HepG2 (cell line): ENCODE results near the gene SLCO2B1. TPM values are rescaled to one million over a fixed set of nuclear protein-coding genes. Genes with fewer than 3 reads are reported as not detected.
A peak's percentile ranks its signal among the peaks of the same experiment; 100 is the strongest.

Experiments
- CREM ChIP-seq, 2 experiments: sonication (generic) in 1 of 2; formaldehyde crosslinking in 1 of 2; IDR thresholded peaks; 2 replicates each; pipeline versions ENCODE4 v1.4.0 to v1.6.1; 2016 to 2020; ENCODE audit warnings: antibody characterized with exemption in 1 of 2, mild to moderate bottlenecking in 1 of 2, missing genetic modification reagents in 1 of 2
- ESRRA ChIP-seq: sonication (generic); formaldehyde crosslinking; IDR thresholded peaks from 2 replicates; pipeline ENCODE4 v1.5.1; 2020; ENCODE audit warnings: mild to moderate bottlenecking, low read depth, missing genetic modification reagents
- FOSL2 ChIP-seq: sonication (generic); formaldehyde crosslinking; IDR thresholded peaks from 2 replicates; pipeline ENCODE4 v1.4.0; 2020; ENCODE audit warnings: missing genetic modification reagents
- KMT2A ChIP-seq: sonication (generic); formaldehyde crosslinking; IDR thresholded peaks from 2 replicates; pipeline ENCODE4 v1.4.0; 2020; ENCODE audit warnings: missing genetic modification reagents
- NFE2 ChIP-seq: sonication (generic); formaldehyde crosslinking; IDR thresholded peaks from 2 replicates; pipeline ENCODE4 v1.4.0; 2020; ENCODE audit warnings: missing genetic modification reagents
- NFE2L1 ChIP-seq: sonication (generic); formaldehyde crosslinking; IDR thresholded peaks from 2 replicates; pipeline ENCODE4 v1.4.0; 2020; ENCODE audit warnings: missing genetic modification reagents, mild to moderate bottlenecking, borderline replicate concordance
- NFKBIZ ChIP-seq: IDR thresholded peaks from 2 replicates; pipeline ENCODE4 v1.6.1; 2018; ENCODE audit warnings: missing genetic modification reagents, missing compliant biosample characterization
- NFYB ChIP-seq: sonication (generic); formaldehyde crosslinking; IDR thresholded peaks from 2 replicates; pipeline ENCODE4 v1.4.0; 2020; ENCODE audit warnings: missing genetic modification reagents
- NR2C2 ChIP-seq: sonication (generic); formaldehyde crosslinking; IDR thresholded peaks from 2 replicates; pipeline ENCODE4 v1.4.0; 2020; ENCODE audit warnings: missing genetic modification reagents, mild to moderate bottlenecking, moderate library complexity, borderline replicate concordance
- PAWR ChIP-seq: sonication (generic); formaldehyde crosslinking; IDR thresholded peaks from 2 replicates; pipeline ENCODE4 v1.4.0; 2020; ENCODE audit warnings: missing genetic modification reagents, mild to moderate bottlenecking, borderline replicate concordance
- RARA ChIP-seq: IDR thresholded peaks from 2 replicates; pipeline ENCODE4 v1.6.1; 2016; ENCODE audit warnings: missing genetic modification reagents, missing compliant biosample characterization
- SP140L ChIP-seq: sonication (generic); formaldehyde crosslinking; IDR thresholded peaks from 2 replicates; pipeline ENCODE4 v1.4.0; 2020; ENCODE audit warnings: missing genetic modification reagents, borderline replicate concordance
- THYN1 ChIP-seq: sonication (generic); formaldehyde crosslinking; IDR thresholded peaks from 2 replicates; pipeline ENCODE4 v1.8.1; 2023; ENCODE audit warnings: low read depth, mild to moderate bottlenecking, moderate library complexity, missing genetic modification reagents, borderline replicate concordance
- ZNF337 ChIP-seq: sonication (generic); formaldehyde crosslinking; IDR thresholded peaks from 2 replicates; pipeline ENCODE4 v1.5.1; 2020; ENCODE audit warnings: missing genetic modification reagents, low read depth, mild to moderate bottlenecking, borderline replicate concordance
- ZNF34 ChIP-seq: sonication (generic); formaldehyde crosslinking; IDR thresholded peaks from 2 replicates; pipeline ENCODE4 v1.4.0; 2020; ENCODE audit warnings: mild to moderate bottlenecking, missing genetic modification reagents, borderline replicate concordance
- ZNF549 ChIP-seq: sonication (generic); formaldehyde crosslinking; IDR thresholded peaks from 2 replicates; pipeline ENCODE4 v1.5.0; 2020; ENCODE audit warnings: missing genetic modification reagents
- ZSCAN12 ChIP-seq: sonication (generic); formaldehyde crosslinking; IDR thresholded peaks from 2 replicates; pipeline ENCODE4 v1.9.0; 2021; ENCODE audit warnings: mild to moderate bottlenecking, missing genetic modification reagents
- polyA plus RNA-seq, 8 experiments: library from polyadenylated mRNA; depleted of rRNA in 3 of 8; stranded (reverse) in 7 of 8; unstranded in 1 of 8; fragments of >200 nt; fragmentation: Illumina TruSeq in 4 of 8; extraction: Trizol in 4 of 8; gene quantifications; 2 replicates each; pipeline versions ENCODE4 v1.2.1 to v1.2.3, GENCODE V29; 2011 to 2016; ENCODE audit warnings: low read depth in 4 of 8, missing spikeins in 1 of 8, mixed read lengths in 1 of 8; ENCODE audit not compliant: insufficient read depth in 1 of 8
- total RNA-seq, 5 experiments: library from RNA; depleted of rRNA; stranded (reverse); fragments of >200 nt; fragmentation: Illumina TruSeq; extraction: Trizol; gene quantifications; 2 replicates each; pipeline ENCODE4 v1.2.3, GENCODE V29; 2016; ENCODE audit warnings: low read depth in 1 of 5
- TF ChIP-seq, protein P1 (sequence below): sonication (generic); formaldehyde crosslinking; IDR thresholded peaks from 2 replicates; pipeline ENCODE4 v1.4.0; 2020; ENCODE audit warnings: missing genetic modification reagents, borderline replicate concordance
- TF ChIP-seq, protein P2 (sequence below): sonication (generic); formaldehyde crosslinking; IDR thresholded peaks from 2 replicates; pipeline ENCODE4 v1.4.0; 2020; ENCODE audit warnings: mild to moderate bottlenecking, low read depth, missing genetic modification reagents
- TF ChIP-seq, protein P3 (sequence below): sonication (generic); formaldehyde crosslinking; IDR thresholded peaks from 2 replicates; pipeline ENCODE4 v1.5.0; 2020; ENCODE audit warnings: missing genetic modification reagents, mild to moderate bottlenecking, borderline replicate concordance
- TF ChIP-seq, protein P4 (sequence below): sonication (generic); formaldehyde crosslinking; IDR thresholded peaks from 2 replicates; pipeline ENCODE4 v1.4.0; 2020; ENCODE audit warnings: low read depth, mild to moderate bottlenecking, missing genetic modification reagents
- TF ChIP-seq, protein P5 (sequence below): sonication (generic); formaldehyde crosslinking; IDR thresholded peaks from 2 replicates; pipeline ENCODE4 v1.8.1; 2023; ENCODE audit warnings: missing genetic modification reagents, inconsistent platforms, borderline replicate concordance

The SLCO2B1 gene
- total and polyA plus RNA-seq, 2 of the 13 experiments (the other 11 are each of a cell fraction or from before 2014, with no cell fraction given): 15.3 to 19.8 TPM

DNA sequence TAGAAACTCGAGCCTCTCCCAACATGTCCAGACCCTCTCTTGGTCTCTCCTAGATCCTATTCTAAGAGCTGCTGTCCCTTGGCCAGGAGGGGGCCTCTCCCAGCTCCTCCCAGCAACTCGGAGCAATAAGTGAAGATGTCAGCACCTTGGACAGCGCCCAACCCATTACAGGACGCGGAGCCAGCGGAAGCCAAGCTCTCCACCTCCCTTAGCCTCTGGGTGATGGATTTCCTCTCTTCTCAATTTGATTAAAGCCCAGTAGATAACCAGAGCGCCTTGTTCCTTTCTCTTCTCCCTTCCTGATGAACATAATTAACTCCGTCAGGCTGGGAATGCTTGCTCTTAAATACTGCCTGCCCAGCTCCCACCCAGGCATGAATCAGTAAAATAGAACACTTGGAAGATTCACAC is 63.5 kb downstream of the SLCO2B1 start (continued):
- TF ChIP-seq, protein P1, sequence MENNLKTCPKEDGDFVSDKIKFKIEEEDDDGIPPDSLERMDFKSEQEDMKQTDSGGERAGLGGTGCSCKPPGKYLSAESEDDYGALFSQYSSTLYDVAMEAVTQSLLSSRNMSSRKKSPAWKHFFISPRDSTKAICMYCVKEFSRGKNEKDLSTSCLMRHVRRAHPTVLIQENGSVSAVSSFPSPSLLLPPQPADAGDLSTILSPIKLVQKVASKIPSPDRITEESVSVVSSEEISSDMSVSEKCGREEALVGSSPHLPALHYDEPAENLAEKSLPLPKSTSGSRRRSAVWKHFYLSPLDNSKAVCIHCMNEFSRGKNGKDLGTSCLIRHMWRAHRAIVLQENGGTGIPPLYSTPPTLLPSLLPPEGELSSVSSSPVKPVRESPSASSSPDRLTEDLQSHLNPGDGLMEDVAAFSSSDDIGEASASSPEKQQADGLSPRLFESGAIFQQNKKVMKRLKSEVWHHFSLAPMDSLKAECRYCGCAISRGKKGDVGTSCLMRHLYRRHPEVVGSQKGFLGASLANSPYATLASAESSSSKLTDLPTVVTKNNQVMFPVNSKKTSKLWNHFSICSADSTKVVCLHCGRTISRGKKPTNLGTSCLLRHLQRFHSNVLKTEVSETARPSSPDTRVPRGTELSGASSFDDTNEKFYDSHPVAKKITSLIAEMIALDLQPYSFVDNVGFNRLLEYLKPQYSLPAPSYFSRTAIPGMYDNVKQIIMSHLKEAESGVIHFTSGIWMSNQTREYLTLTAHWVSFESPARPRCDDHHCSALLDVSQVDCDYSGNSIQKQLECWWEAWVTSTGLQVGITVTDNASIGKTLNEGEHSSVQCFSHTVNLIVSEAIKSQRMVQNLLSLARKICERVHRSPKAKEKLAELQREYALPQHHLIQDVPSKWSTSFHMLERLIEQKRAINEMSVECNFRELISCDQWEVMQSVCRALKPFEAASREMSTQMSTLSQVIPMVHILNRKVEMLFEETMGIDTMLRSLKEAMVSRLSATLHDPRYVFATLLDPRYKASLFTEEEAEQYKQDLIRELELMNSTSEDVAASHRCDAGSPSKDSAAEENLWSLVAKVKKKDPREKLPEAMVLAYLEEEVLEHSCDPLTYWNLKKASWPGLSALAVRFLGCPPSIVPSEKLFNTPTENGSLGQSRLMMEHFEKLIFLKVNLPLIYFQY: peak; percentile 95
- TF ChIP-seq ZSCAN12: peak; percentile 95; the same call in 1 of the 2 replicates
- no peak; the same call in 1 of the 2 replicates for TF ChIP-seq ZNF337 (CRISPR knock-in tag)
- peak; percentile 97 for TF ChIP-seq NFKBIZ
- TF ChIP-seq, protein P2, sequence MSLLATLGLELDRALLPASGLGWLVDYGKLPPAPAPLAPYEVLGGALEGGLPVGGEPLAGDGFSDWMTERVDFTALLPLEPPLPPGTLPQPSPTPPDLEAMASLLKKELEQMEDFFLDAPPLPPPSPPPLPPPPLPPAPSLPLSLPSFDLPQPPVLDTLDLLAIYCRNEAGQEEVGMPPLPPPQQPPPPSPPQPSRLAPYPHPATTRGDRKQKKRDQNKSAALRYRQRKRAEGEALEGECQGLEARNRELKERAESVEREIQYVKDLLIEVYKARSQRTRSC (CRISPR knock-in tag): no peak
- TF ChIP-seq NFE2L1 (CRISPR knock-in tag): no peak
- TF ChIP-seq, protein P3, sequence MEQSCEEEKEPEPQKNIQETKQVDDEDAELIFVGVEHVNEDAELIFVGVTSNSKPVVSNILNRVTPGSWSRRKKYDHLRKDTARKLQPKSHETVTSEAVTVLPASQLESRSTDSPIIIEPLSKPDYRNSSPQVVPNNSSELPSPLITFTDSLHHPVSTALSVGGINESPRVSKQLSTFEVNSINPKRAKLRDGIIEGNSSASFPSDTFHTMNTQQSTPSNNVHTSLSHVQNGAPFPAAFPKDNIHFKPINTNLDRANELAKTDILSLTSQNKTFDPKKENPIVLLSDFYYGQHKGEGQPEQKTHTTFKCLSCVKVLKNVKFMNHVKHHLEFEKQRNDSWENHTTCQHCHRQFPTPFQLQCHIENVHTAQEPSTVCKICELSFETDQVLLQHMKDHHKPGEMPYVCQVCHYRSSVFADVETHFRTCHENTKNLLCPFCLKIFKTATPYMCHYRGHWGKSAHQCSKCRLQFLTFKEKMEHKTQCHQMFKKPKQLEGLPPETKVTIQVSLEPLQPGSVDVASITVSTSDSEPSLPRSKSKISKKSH (CRISPR knock-in tag): peak; percentile 66; the same call in 1 of the 2 replicates
- TF ChIP-seq THYN1 (CRISPR knock-in tag): no peak
- no peak for TF ChIP-seq PAWR (CRISPR knock-in tag)
- TF ChIP-seq ESRRA (CRISPR knock-in tag): 0 out of 2 replicates have a peak, but pooled peaks have one; percentile 29
- no peak for TF ChIP-seq NFE2 (CRISPR knock-in tag)
- TF ChIP-seq, protein P4, sequence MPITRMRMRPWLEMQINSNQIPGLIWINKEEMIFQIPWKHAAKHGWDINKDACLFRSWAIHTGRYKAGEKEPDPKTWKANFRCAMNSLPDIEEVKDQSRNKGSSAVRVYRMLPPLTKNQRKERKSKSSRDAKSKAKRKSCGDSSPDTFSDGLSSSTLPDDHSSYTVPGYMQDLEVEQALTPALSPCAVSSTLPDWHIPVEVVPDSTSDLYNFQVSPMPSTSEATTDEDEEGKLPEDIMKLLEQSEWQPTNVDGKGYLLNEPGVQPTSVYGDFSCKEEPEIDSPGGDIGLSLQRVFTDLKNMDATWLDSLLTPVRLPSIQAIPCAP (CRISPR knock-in tag): 0 out of 2 replicates have a peak, but pooled peaks have one; percentile 70
- peak; percentile 72 for TF ChIP-seq FOSL2 (CRISPR knock-in tag)
- TF ChIP-seq RARA (CRISPR knock-in tag): peak; percentile 76
- TF ChIP-seq ZNF34 (CRISPR knock-in tag): no peak
- TF ChIP-seq, protein P5, sequence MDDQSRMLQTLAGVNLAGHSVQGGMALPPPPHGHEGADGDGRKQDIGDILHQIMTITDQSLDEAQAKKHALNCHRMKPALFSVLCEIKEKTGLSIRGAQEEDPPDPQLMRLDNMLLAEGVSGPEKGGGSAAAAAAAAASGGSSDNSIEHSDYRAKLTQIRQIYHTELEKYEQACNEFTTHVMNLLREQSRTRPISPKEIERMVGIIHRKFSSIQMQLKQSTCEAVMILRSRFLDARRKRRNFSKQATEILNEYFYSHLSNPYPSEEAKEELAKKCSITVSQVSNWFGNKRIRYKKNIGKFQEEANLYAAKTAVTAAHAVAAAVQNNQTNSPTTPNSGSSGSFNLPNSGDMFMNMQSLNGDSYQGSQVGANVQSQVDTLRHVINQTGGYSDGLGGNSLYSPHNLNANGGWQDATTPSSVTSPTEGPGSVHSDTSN (CRISPR knock-in tag): peak; percentile 97
- TF ChIP-seq SP140L (CRISPR knock-in tag): peak; percentile 98; the same call in 1 of the 2 replicates
- 0 out of 2 replicates have a peak, but pooled peaks have one; percentile 31 for TF ChIP-seq NFYB
- TF ChIP-seq CREM (IDR thresholded peaks at IDR 0.05): no peak
- no peak for TF ChIP-seq CREM (CRISPR knock-in tag; IDR thresholded peaks at IDR 0.05)
- peak; percentile 67 for TF ChIP-seq KMT2A (CRISPR knock-in tag)
- no peak for TF ChIP-seq NR2C2 (CRISPR knock-in tag)
- no peak for TF ChIP-seq ZNF549 (CRISPR knock-in tag)
